Activated T-cell treated with anti-CD3 and anti-CD28 coated beads, Interleukin-2, amount 50 U/mL, for 1 hour (primary cell): Measurements from ENCODE around the gene FSD1L.

Experiments used
- DNase-seq: peaks from one replicate; pipeline ENCODE4 v3.0.0-alpha.2; 2020

Gene FSD1L

DNA sequence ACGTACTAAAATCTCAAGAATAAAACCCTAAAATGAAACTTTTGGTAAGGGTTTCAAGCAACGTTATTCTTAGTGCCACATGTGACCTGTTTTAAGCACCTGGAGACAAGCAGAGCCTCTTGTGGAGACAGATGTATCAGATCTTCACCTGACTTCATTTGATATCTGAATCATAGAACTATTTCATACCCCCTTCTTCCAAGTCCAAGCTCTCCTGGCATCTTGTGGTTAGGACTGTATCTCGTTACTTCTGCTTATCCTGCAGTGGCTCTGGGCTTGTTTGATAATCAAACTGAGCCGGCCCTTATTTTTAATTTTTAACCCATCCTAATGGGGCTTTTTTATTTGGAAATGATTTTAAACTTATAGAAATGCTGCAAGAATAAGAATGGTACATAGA lies 11.1 kb upstream of the FSD1L start:
- no peak for DNase-seq

DNA sequence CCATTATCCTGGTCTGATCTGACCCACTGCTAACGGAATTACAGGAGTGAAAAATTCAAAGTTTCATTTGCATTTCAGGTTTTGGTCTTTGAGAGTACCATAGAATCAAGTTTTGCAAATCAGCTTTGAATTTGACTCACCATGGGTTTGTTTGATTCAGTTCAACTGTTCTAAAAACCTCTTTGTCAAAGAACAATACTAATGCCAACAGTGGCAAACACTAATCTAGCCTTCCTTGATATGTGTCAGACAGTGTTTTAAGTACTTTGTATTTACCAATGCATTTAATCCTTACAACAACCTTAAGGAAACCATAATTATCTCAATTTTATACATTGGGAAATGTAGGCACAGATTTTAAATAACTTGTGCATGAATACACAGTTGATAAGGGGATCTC lies 10.1 kb upstream of the FSD1L start:
- no peak for DNase-seq

DNA sequence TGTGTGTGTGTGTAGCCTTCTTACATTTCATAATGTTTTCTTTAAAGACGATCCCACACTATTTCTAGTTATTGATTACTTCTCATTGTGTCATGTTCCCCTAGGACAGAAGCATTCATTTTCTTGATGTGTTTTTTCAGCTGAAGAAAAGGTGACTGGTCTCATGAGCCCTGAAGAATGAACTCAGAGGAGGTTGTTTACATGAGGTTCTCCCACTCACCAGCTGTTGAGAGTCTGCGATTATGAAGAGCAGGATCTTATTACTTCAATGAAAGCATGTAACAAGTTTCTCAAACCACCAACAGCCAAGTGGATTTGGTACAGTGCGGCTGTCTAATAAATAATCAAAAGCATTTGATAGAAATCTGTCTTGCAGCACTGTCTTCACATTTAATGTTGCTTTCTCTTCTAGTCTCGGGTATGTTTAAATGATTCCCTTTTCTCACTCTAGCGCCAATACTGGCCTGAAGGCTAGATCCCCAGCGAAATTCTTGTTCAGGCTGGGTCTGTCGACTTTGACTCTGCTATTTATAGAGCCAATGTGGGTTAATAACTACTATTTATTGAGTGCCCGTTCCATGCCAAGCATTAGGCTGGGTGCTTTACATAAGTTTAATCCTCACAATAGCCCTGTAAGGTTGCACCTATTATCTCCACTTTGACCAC lies 9.6 kb upstream of the FSD1L start:
- DNase-seq, result no peak

DNA sequence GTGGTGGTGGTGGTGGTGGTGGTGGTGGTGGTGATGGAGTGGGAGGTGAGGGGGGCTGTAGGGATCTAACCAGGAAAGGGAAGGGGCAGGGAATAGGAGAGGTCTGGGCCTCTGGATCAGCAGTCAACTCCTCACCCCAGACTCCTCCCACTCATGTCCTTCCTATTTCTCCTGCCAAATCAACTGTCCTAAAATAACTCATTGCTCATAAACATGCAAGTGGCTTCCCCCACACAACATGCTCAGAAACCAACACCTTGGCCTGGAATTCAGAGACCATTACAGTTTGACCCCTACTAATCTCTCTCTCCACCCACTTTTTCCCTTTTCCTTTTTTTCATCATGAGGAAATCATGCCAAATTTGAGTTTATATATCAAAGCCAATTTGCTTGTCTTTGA lies 8.4 kb upstream of the FSD1L start:
- no peak for DNase-seq

DNA sequence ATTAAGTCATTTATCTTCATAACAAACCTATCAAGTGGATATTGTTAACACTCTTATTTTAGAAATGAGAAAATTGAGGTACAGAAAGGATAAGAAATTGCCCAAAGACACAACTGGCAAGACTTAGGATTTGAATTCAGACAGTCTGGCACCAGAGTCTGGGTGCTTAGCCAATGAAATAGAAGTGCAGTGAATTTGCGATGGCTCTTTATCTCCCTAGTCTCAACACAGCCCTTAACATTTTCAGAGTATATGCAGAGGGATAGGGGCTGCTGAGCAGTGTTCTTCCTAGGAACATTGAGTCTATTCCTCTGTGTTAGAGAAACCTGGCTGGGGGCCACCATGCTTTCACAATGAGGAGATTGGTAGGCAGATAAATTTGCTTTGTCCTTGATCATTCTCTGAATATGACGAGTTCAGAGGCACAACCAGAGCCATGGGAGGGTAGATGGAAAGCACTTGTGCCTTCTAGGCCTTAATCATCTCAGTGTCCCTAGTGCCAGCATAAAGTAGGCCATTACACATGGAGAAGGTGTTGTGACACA lies 6.1 kb upstream of the FSD1L start:
- DNase-seq, result no peak

DNA sequence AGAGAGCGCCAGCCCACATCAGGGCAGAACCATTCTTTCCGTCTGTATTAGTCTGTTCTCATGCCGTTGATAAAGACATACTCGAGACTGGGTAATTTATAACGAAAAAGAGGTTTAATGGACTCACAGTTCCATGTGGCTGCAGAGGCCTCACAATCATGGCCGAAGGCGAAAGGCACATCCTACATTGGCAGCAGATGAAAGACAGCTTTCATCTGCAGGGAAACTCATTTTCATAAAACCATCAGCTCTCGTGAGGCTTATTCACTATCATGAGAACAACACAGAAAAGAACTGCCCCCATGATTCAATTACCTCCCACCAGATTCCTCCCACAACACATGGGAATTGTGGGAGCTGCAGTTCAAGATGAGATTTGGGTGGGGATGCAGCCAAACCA lies 4.7 kb upstream of the FSD1L start:
- DNase-seq, result no peak

DNA sequence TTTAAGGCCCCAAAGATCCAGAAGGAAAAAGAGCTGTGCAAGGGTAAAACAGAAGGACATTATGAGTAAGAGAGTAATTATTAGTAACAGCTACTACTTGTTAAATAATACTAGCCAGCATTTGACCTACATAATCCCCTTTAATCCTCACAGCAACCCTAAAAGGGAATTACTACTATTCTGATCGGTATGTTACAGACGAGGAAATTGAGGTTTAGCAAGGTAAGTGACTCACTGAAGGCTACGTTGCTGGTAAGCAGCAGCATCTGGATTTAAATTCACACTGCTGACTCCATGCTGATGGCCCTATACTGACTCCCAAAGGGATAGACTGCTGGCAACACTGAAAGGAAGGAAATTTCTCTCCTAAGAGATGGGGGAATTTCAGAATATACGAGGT lies 3.7 kb upstream of the FSD1L start:
- DNase-seq, result no peak

DNA sequence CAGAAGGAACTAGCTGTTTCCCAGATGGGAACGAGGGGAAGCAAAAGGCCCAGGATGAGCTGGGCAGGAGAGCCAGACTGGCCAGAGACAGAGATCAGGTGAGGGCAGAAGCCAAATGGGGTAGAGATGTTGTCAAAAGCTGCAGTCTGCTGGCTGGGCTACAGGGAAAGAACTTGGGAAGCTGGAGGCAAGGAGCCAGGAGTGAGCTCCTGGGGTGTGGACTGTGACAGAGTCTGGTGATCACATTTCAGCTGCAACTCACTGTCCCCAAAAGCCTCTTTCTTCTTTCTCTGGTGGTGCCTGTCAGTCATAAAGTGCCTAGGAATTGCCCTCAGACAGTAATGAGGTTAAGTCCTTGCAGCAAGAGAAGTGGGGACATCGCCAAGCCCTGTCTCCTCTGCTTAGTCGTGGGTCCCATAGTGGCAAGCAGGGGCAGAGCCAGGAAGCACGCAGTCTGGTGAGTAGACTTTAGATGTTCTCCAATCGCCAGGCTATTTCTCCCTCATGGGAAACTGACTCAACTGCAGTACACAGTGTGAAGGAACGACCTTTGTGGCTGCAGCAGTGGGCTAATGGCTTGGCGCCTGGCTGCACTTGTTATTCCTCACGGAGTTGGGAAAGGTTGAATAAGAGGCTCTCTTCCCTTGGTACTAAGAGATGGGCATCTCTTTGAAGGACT lies 2.5 kb upstream of the FSD1L start:
- no peak for DNase-seq

DNA sequence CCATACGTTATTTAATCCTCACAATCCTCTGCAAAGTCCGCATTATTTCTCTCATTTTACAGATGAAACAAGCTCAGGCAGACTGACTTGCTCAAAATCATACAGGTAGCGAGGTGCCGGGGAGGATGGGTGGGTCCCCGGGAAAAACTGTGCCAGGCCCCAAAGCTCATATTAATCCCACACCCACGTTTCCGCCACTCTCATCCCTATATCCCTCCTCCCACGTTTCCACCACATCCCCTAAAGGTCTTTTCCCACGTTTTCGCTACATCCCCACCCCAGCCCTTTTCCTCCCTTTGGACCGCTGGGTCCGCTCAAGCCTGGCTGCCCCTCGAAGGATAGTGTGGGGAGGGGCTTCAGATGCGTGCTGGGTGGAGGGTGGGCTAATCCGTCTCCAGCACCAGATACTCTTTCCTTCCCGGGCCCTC lies 434 bp upstream of the FSD1L start:
- DNase-seq, result no peak

DNA sequence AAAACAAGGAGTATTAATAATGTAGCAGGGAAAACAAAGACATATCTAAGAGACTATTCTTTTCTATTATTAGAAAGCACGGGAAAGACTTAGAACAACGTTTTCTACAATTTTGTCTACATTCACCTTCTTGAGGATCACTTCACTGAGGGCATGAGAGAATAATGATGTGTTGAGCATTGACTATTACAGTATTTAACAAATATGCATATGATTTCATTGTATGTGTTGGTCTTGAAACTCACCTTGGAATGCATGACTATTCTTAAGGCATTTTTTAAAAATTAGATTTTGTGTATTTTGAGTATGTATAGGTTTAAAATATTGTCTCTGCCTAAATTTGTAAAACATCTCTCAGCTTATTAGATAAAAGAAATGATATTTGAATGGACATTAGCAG lies 1.2 kb downstream of the FSD1L start:
- DNase-seq, result no peak

DNA sequence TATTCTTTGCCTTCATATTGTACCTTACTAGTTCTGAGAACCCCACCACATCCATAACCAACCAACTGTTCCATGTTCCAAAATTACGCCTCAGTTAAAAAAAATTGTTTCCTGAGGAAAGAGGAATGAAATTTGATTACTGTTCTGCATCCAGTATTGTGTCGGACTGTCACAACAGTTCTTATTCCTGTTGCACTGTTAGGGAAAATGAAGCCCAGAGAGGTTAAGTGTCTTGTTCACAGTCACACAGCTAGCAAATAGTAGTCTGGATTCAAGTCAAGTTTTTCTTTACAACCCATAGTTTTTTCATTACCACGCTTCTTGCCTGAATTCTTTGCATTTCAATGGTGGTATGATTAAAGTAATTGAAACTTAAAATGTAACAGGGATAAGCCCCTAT lies 4.4 kb downstream of the FSD1L start:
- DNase-seq, result no peak

DNA sequence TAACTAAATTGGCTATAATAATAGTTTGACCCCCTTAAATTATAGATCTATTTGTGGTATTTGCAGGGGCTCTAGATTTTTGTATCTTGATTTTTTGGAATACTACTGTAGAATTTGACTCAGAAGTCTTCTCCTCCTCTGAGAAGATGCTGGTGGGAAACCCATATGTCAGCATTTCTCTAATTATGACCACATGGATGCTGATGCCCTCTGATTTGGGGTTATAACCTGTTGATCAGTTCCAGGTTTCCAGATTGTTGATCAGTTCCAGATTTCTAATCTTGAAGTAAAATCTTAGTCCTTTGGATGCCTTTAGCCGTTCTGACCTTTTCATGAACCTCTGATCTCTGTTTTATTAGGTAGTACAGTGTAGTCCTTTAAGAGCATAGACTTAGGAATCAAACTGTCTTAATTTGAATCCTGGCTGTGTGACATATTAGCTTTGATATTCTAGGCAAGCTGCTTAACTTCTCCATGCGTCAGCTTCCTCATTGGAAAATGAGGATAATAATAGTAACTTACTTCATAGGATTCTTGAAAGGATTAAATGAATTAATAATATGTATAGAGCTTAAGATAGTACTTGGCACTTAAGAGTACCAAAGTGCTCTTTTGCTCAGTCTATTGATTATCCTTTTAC lies 8.1 kb downstream of the FSD1L start:
- no peak for DNase-seq

DNA sequence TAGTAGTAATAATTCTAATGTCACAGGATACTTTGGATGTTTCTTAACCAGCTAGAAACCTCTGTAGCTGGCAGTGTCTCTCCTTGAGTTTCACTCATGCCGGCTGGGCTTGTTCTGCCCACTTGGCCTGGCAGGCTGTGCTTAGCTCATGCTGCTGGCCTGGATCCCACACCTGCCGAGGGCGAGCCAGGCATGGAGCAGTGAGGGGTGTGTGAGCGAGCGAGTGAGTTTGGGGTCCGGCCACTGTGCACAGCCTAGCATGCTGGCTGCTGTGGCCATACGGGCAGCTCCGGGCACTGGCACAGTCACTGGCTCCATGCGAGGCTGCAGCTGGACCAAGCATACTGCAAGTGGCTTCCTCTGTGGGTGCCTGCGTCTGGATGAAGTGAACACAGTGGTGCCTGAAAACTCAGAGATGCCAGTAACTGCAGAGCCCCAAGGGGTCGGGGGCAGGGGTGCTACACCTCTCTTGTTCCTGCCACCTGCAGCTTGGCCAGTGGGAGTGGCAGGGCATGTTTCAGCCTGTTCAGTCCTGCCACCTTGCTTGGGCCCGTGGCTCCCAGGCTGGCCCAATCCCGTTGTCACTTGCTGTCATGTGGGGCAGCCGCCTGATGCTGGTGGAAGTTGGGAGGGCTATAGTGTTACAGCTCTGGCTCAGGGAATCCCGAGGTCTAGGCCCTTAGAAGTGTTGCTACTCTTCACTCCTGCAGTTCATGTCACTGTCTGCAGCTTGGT lies 9.9 kb downstream of the FSD1L start:
- DNase-seq, result no peak

DNA sequence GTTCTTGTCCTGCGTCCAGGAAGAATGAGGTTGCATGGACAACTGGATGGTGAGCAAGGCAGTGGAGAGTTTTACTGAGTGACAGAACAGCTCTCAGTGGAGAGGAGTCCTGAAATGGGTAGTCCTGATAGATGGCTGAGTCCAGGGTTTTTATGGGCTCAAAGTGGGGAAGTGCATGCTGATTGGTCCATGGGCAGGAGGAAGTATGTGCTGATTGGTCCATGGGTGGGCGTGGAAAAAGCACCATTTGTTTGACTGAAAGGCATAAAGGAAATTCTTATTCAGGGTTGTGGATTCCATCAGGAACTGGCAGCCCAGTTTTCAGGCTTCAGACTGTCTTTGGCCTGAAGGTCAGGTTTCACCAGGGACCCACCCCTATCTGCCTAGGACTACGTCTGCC lies 10.6 kb downstream of the FSD1L start:
- DNase-seq, result no peak

DNA sequence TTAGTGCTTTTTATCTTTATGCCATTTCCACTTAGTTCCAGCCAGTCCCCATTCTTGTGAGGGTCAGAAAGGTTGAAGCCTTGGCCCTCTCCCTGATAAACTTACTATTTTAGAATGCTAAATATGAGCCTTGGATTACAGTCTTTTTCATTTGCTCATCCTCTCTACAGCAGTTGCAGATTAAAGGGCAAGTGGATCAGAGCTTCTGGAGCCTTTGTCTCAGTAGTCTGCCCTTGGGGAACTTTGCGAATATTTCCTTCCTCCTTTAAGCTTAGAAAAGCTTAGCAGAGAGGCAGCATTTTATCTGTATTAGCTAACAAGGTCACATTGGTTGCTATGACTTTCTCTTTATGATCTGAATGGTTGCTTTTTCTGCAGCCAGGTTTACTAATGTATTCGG lies 11.5 kb downstream of the FSD1L start:
- no peak for DNase-seq

DNA sequence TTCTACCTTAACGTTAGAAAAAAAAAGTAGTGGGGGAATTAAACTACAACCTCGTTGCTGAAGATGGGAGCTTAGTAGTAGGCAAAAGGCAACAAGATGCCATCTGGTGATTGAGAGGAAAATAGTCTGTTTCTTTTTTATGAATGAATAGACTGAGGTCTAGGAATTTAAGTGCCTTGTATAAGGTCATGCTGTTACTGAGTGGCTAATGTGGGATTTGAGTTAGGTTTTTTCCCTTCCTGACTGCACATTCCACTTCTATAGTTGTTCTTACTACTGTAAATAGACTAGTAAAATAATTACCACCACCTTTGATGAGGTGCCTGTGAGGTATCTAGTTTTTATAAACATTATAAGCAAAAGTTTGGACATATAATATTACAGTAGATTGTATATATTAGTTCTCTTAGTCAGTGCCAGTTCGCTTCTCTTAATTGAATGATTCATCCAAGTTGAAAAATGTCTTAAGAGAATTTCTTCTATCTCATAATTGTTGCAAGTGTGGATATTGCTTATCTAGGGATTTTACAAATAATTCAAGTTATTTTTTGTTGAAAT lies 19.1 kb downstream of the FSD1L start:
- no peak for DNase-seq

DNA sequence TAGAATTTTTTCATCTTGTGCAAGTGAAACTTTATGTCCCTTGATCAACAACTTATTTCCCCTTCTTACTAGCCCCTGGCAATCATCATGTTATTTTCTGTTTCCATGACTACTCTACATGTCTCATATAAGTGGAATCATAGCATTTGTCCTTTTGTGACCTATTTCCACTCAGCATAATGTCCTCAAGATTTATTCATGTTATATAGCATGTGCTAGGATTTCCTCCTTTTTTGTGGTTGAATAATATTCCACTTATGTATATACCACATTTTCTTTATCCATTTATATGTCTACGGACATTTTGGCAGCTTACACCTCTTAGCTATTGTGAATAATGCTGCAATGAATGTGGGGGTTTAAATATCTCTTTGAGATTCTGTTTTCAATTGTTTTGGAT lies 21.0 kb downstream of the FSD1L start:
- no peak for DNase-seq

DNA sequence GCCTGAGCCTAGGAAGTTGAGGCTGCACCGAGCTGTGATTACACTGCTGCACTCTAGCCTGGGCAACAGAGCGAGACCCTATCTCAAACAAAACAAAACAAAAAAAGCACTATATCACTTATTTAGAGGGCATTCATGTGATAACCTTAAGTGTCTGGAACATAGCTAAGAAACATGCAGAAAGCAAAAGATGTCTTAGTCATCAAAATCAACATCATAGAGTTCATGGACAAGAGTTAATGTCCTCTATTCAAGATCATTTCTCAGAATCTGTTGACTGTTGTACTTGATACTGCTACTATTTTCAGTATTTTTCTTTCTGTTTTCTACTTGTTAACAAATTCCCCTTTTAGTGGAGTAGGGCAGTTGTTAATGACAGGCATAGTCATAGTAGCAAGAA lies 25.4 kb downstream of the FSD1L start:
- DNase-seq, result no peak

DNA sequence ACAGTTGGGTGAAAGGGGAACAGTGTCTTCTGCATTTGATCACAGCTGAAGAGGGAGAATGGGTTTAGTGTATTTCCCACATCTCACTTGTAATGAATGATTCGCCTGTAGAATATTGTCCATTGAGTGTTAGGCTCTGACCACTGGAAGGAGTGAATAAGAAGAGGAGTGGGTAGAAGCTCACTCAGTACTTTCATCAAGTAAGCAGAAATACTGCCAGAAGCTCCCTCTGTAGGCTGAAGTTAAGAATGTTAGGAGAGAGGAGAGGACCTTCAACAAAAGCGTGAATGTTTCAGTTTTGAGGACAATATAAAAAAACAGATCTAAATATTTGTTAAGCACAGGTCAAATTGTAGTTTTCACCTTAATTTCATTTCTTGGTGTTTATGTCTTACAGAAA lies 27.5 kb downstream of the FSD1L start:
- DNase-seq, result no peak

DNA sequence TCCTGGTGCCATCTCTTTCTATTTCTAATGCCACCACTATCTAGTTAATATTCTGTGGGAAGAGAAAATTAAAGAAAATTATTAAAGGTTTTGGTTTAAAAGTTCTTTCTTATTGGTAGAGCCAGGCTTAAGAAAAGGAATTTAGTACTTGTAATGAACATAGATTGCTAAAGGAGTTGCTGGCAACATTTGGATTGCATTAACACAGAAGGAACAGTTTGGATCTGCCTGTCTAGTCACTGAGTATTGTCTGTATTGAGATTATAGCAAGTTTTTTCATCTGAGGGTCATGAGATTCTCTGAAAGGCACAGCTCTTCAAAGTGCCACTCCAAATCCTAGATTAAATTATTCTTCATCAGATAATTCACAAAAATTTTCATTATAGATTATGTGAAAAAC lies 32.0 kb downstream of the FSD1L start:
- no peak for DNase-seq

DNA sequence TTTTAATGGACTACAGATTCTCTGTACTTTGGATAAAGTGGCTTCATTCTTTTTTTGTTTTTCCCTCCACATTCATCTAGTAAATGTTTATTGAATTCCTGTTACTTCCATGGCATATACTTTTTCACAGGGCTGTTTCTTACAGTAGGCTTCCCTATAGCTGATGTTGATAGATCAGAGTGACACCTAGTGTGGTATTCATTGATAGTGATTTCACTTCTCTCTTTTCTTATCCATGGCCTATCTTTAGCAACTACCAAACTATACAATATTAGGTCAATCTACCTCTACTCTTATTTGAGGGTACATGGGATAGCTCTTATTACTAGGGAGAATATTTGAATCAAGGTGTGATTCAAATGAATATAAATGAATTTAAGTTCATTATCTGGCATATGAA lies 35.8 kb downstream of the FSD1L start:
- DNase-seq, result no peak

DNA sequence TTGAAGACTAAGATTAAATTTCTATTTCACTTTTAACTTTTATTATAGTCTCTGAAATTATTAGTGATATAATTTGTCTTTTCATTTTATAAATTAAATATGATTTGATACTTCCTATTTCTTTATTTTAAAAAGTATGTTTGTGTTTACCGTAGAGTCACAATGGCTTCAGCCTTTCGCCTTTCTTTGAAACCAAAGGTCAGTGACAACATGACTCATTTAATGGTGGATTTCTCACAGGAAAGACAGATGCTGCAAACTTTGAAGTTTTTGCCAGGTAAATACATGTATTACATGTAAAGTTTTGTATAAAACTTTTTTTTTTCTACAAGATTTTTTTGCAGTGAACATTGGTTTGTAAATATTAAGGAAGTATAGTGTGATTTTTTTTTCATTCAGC lies 36.4 kb downstream of the FSD1L start:
- DNase-seq, result no peak

DNA sequence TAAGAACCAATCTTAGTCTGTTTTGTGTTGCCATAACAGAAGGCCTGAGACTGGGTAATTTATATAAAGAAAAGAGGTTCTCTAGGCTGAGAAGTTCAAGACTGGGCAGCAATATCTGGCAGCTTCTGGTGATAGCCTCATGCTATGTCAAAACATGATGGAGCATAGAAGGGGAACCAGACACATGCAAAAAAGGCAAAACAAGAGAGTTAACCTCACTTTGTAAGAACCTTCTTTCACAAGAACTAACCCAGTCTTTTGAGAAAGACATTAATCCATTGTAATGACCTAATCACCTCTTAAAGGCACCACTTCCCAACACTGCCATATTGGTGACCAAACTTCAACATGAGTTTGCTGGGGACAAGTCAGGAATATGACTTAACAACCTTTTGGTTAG lies 37.3 kb downstream of the FSD1L start:
- DNase-seq, result no peak
